Loucy (cell line): Measurements from ENCODE around the gene DIDO1.

Experiments
- EZH2phosphoT487 ChIP-seq: fragments of 200-600 bp; IDR thresholded peaks from 2 replicates; pipeline ENCODE4 v1.6.1; 2018; ENCODE audit warnings: antibody characterized with exemption, mild to moderate bottlenecking, moderate library complexity, borderline replicate concordance
- TF ChIP-seq, protein P1 (sequence below): fragments of 200-600 bp; sonication (generic); conservative IDR thresholded peaks from 2 replicates; pipeline ENCODE4 v1.5.1; 2014; ENCODE audit warnings: mild to moderate bottlenecking, antibody characterized with exemption, low read length

DNA sequence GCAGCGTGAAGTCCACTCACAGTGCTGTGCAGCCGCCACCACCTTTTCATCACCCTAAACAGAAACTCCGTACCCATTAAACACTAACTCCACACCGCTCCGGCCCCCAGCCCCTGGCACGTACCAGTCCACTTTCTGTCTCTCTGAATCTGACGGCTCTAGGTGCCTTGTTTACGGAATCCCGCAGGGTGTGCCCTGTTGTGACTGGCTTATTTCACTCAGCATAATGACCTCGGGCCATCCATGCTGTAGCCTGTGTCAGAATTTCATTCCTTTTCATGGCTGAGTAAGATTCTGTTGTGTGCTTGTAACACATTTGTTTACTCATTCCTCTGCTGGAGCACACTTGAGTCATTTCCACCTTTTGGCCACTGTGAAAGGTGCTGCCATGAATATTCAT, 82.6 kb downstream of the DIDO1 start:
- TF ChIP-seq, protein P1, sequence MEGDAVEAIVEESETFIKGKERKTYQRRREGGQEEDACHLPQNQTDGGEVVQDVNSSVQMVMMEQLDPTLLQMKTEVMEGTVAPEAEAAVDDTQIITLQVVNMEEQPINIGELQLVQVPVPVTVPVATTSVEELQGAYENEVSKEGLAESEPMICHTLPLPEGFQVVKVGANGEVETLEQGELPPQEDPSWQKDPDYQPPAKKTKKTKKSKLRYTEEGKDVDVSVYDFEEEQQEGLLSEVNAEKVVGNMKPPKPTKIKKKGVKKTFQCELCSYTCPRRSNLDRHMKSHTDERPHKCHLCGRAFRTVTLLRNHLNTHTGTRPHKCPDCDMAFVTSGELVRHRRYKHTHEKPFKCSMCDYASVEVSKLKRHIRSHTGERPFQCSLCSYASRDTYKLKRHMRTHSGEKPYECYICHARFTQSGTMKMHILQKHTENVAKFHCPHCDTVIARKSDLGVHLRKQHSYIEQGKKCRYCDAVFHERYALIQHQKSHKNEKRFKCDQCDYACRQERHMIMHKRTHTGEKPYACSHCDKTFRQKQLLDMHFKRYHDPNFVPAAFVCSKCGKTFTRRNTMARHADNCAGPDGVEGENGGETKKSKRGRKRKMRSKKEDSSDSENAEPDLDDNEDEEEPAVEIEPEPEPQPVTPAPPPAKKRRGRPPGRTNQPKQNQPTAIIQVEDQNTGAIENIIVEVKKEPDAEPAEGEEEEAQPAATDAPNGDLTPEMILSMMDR = no peak
- TF ChIP-seq EZH2phosphoT487 = no peak
